GM19035 (cell line): ENCODE results near the gene GDPGP1.
"Not testable (repeated sequence)": the region's sequence is repeated elsewhere in the genome, so short reads cannot be mapped to it uniquely, and the experiment has no call there.

ENCODE experiments used
- ATAC-seq: cut with Tn5 transposase; IDR thresholded peaks from one replicate; pipeline ENCODE4 v1.9.1; 2021; ENCODE audit not compliant: unreplicated experiment

GDPGP1 gene

DNA sequence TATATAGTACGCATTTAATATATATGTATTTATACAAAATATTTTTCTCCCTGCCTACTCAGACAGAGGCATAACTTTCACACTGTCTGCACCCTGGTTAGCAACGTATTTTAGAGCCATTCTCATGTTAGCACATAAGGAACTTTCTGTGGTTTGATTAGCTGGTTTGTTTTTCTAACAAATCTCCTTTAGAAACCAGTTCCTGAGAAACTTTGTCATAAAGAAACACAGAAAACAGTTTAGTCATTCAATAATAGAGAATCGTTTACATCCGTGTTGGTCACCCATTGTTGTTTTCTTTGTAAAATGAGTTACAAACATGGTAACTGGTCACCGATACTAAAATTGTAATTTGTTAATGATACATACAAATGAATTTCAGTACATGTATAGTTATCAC, 25.5 kb downstream of the GDPGP1 start:
- peak; percentile 69 for ATAC-seq

DNA sequence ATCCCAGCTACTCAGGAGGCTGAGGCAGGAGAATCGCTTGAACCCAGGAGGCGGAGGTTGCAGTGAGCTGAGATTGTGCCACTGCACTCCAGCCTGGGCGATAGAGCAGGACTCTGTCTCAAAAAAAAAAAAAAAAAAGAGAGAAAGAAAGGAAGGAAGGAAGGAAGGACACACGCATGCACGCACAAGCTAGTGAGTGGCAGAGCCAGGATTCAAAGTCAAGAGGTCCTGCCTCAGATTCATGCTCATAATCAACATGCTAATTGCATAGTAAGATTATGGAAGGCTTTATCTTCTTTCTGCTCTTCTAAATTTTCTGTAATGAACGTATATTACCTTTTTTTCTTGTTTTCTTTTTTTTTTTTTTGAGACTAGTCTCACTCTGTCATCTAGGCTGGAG, 26.7 kb downstream of the GDPGP1 start:
- ATAC-seq = not testable (repeated sequence)

DNA sequence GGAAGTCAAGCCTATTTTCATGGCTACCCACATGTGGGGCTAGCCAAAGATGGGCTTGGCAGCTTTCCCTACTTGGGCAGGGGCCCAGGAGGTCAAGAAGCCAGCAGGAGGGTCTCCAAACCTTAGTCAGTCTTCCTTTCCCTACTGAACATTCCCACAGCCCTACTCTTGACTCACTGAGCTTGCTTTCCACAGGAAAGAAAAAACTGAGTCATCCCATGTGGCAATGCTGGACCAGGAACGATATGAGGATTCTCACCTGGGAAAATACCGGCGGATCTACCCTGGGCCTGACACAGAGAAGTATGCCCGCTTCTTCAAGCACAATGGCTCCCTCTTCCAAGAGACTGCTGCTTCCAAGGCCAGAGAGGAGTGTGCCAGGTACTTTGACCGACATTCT, 27.8 kb downstream of the GDPGP1 start:
- no peak for ATAC-seq

DNA sequence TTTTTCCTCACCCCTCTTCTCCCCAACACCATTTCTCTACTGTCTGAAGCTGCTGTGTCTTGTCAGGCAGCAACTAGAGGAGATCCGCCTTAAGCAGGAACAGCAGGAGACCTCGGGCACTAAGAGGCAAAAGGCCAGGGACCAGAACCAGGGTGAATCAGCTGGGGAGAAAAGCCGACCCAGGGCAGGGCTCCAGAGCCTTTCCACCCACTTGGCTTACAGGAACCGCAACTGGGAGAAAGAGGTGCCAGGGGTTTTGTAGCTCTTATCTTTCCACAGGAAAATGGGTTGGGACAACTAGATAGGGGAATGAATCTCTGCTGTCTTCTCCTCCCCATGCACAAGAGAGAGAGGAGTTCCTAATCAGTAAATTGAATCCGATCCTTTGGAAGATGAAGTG, 28.4 kb downstream of the GDPGP1 start:
- ATAC-seq = no peak

DNA sequence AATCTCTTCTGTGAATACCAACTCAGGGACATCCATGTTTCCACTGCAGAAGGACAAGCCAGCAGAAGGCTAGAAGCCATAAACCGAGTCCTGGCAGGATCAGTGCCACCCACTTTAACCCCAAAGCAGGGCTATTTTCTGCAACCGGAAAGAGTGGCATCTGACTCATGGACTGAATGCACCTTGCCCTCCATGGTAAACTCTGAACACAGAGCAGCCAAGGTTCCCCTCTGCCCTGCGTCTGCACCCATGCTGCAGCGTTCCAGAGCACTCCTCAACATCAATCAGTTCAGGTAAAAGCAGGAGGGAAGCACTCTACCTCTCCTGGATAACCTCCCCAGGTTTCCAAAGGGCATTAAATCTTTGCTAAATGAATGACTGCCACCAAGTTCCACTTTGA, 30.7 kb downstream of the GDPGP1 start:
- ATAC-seq = no peak

DNA sequence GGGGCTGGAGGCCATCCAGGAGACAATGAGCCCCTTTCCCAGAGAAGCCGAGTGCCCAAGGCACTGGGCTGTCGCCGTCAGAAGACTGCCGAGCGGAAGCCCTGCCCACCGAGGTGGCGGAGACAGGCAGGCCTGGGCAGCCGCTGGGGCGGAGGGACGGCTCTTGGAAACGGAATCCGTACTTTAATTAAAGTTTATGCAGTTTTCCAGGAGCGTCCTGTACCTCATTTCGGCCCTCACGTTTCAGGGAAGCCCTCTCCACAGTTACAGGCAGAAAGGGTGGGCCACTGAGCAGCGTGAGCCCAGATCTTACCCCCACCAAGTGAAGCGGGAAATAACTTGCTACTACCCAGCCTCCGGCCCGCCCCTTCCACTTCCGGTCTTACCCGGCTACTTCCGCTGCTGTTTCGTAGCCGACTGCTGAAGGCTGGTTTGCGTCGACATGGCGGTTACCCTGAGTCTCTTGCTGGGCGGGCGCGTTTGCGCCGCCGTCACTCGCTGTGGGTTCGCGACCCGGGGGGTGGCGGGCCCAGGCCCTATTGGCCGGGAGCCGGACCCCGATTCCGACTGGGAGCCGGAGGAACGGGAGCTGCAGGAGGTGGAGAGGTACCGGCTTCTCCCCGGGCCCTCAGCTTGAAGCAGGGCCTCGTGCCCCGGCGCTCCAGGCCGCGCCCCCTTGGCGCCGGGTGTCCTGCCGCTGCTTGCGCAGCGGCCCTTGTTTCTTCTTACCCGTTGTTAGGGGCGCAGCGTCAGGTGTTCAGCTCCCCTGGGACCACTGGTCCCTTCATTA, 31.5 kb downstream of the GDPGP1 start, which contains the start of gene NGRN:
NGRN (plus strand) TSS at position 402 of the 790 bp plus-strand sequence; CDS start at position 443, 41 bp downstream.
- peak; percentile 94 for ATAC-seq

DNA sequence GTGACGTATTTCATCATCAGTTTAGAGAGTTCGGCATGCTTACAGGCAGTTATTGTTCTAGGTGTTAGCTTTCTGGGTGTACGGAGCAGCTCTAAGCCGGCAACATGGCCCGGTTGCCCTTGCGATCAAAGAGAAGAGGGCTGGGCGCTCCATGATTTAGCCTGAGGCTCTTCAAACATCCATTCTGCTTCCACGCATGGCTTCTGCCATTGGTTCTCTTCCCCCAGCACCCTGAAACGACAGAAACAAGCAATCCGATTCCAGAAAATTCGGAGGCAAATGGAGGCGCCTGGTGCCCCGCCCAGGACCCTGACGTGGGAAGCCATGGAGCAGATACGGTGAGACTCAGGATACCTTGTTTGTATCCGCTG, 32.0 kb downstream of the GDPGP1 start:
- ATAC-seq = peak; percentile 7

DNA sequence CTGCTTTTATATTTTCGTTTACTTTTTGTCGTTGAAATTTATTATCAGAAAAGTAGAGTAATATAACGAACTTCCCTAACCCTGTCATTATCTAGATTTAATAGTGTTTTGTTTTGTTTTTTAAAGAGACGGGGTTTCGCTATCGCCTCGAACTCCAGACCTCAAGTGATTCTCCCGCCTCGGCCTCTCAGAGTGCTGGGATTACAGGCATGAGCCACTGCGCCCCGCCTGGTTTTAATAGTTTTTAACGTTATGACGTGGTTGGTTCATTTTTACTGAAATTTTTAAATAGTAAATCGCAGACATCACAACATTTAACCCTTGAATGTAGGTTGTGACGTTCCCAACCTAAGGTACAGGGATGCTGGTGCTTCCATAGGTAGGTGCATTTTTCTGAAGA, 32.5 kb downstream of the GDPGP1 start:
- ATAC-seq = no peak

DNA sequence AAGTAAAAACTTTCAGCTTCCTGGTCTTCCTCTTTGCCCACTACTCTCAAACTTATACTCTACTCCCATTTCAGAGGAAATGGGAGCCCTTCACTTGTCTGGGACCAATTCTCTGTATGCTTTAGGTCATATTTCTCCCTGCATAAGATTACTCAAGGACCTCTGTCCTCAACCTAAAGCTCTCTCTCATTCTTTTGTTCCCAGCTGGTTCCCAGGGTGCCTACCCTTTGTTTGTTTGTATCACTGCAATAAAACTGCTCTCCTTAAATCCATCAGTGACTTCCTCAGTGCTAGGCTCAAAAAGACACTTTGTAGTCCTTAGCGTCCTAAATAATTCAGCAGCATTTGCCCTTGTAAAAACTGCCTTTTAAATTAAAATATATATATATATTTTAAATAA, 34.4 kb downstream of the GDPGP1 start:
- ATAC-seq = no peak

DNA sequence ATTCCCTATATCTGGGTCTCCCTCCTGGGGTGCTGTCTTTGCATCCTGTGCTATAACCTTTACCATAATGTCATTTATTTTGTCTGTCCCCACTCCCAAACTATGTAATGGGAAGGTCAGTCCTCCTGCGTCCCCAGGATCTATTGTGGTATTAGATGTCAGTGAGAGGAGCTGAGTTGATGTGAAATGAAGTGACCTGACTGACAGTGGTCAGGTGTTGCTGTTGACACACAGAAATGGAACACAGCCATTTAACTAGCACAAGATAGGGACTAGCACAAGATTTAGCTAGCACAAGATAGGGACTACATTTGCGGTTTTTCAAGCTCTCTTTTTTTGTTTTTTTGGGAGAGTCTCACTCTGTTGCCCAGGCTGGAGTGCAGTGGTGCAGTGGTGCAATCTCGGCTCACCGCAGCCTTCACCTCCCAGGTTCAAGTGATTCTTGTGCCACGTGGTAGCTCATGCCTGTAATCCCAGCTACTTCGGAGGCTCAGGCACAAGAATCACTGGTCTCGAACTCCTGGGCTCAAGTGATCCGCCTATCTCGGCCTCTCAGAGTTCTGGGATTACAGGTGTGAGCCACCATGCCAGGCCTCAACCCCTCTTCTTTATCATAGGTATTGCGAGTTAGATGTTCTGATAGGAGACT, 36.6 kb downstream of the GDPGP1 start:
- ATAC-seq = no peak

DNA sequence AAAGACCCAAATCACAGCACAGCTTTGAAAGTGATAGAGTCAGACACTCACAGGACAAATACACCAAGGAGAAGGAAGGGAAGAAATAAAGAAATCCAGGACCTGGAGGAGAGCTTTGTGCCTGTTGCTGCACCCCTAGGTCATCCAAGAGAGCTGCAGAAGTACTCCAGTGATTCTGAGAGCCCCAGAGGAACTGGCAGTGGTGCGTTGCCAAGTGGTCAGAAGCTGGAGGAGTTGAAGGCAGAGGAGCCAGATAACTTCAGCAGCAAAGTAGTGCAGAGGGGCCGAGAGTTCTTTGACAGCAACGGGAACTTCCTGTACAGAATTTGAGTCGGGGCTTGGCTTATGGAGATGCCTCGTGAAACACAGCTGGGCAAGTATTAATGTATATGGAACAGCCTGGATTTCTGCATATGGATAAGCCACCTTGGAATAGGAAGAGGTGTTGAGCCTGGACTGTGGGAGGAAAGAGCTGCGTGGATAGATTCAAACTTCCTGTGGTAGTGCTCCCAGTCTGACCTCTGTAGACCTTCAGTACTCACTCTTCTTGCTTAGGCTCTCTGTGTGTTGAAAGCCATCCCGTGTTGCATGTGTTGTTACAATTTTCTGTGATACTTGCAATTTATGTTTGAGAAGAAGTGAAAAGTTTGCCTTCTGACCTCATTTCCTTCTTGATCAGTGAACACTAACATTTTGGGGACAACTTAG, 37.6 kb downstream of the GDPGP1 start:
- ATAC-seq = no peak

DNA sequence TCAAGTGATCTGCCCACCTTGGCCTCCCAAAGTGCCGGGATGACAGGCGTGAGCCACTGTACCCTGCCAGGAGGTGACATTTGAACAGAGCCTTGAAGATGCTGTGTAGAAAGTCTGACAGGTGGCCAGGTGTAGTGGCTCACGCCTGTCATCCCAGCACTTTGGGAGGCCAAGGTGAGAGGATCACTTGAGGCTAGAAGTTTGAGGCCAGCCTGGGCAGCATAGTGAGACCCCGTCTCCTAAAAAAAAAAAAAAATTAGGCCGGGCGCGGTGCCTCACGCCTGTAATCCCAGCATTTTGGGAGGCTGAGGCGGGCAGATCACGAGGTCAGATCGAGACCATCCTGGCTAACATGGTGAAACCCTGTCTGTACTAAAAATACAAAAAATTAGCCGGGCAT, 44.5 kb downstream of the GDPGP1 start:
- not testable (repeated sequence) for ATAC-seq

DNA sequence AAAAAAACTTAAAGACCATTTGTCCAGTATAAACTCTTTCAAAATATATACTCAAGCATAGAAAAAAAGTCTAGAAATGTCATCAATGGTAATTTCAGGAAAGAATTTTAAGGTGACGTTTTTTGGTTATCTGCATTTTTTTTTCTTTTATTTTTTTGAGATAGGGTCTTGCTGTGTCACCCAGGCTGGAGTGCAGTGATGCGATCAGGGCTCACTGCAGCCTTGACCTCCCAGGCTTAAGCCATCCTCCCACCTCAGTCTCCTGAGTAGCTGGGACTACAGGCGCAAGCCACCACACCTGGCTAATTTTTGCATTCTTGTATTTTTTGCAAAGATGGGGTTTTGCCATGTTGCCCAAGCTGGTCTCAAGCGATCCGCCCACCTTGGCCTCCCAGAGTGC, 46.7 kb downstream of the GDPGP1 start:
- not testable (repeated sequence) for ATAC-seq

DNA sequence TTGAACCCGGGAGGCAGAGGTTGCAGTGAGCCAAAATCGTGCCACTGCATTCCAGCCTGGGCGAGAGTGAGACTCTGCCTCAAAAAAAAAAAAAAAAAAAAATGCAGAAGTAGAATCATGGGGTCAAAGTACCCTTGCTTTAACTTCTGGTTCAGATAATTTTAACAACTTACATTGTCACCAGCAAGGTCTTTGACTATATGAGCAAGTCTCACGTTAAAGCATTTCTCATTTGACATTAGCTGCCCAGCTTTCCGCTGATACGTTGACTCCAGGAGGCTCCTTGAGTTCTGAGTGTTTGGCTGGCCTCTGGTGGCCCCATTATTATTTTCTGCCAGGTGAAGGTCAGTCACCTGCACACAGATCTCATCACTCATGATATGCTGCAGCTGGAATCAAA, 47.6 kb downstream of the GDPGP1 start:
- not testable (repeated sequence) for ATAC-seq

DNA sequence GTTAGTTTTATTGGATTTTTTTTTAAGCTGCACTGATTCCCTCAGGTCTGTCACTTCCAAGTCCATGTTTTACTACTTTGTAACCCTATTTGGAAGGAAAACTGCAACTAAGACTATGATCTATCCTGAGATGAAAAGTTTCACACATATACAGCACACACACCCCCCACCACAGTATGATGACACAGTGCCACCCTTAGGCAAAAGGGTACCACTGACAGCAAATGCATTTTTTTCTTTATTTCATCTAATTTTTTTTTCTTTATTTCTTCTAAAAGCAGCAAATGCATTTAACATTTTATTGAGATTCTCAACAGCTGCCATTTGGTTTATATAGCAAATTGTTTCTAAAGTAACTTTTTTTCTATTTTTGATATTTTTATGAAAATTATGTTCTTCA, 52.7 kb downstream of the GDPGP1 start:
- no peak for ATAC-seq

DNA sequence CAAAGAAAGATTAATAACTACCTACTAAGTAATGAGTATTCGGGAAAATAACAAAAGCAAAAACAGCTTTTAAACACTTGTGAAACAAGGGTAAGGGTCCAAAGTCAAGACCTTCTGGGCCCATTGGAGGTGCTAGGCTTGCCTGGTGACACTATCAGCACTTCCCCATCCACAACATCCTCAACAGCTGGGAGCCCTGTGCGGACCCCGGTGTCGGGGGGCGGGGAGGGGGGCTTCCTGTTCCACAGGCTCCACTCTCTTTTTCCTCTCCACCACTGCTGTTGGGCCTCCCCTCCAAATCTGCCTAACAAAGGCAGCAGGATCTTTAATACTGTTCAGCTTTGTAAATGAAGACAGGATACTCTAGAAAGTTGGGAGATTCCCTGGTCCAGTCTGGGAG, 53.1 kb downstream of the GDPGP1 start:
- no peak for ATAC-seq

DNA sequence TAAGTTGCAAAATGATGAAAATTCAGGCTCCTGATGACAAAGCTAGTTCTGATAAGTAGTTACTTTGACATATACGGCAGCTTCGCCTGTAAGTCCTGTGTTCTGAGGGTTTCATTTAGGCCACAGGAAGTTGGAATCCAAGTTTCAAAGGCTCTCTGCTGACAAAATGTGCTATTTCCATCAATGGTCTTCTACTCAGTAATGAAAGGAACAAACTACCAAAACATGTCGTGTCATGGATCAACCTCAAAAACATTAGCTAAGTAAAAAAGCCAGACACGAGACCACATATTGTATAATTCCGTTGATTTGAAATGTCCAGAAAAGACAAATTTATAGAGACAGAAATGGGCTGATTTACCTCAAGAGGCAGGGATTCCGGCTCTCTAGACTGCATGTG, 53.9 kb downstream of the GDPGP1 start:
- no peak for ATAC-seq

DNA sequence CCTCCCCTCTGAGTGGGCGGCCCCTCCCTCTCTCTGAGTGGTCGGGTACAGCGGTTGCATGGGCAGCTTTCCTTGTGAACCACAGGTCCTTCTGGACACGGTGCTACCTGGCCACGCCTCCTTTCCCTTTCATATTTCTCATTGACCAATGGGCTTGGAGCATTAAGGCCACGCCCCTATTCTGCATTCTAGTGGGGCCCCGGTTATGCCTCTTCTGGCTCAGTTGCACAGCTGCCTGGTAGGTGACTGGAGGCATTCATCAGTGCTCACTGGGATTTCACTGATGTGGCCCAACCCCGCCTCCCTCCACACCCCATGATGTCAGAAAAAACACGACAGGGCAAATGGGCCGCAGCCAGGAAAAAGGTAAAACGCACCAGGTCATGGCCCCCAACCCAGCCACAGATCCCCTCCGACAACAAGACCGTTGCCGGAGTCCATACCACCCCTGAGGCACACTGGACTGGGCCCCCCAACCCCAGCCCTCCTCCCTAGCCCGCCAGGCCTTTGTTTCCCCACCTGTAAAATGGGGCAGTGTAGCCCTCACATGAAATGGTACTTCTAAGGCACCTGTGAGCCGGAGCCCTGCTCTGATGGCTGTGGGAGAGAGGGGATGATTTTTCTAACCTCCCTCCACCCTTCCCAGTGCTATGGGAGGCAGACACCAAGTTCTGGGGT, 57.8 kb downstream of the GDPGP1 start:
- ATAC-seq = no peak

DNA sequence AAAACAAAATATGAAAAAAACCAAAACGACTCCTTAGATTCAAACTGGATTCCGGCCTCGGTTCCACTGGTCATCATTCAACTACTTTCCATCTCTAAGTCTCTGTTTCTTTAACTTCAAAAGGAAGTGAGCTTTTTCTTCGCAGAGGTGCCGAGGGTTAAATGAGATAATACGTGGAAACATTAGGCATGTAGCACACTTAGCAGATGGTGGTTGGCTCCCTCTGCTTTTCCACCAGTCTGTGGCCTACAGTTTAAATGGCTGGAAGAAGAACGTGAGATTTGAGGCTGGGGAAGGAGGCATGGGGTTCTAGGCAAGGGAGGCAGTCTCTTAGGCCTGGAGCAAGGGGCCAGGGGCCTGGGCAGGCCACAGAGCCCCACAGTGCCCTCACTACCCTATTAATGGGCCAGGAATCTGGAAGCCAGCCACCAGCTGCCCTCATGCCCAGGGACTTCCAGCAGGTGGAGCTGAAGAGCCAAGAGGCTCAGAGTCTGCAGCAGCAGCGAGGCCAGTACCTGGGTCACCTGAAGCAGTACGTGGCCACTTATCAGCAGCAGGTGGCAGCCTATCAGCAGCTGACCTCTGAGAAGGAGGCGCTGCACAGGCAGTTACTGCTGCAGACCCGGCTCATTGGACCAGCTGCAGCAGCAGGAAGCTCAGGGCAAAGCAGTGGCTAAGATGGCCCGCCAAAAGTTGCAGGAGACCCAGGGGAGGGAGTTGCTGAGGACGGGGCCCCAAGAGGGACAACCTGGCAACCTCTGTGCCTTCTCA, 59.2 kb downstream of the GDPGP1 start:
- not testable (repeated sequence) for ATAC-seq

DNA sequence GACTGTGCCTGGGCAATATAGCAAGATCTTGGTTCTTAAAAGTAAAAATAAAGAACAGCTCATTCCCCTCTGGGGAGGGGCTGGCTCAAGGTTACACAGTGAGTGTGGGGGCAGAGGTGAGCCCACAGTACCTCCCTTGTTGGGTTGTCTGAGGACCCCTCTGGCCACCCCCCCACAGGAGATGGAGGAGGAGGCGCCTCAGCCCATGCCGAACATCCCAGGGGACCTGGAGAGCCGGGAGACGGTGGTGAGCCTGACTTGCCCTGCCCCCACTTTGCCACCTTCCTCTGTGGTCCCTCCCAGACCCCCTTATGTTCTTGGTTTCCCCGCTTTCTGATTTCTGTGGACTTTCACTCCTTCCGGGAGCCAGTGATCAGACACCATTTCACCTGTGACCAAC, 60.1 kb downstream of the GDPGP1 start:
- no peak for ATAC-seq
